Stimulated activated CD4-positive, alpha-beta T cell treated with anti-CD3 and anti-CD28 coated beads, Interleukin-1b, Interleukin-23, amount 100 ng/mL, for 1 hour (primary cell): ENCODE results near the gene OR10P1.
"Not testable (repeated sequence)": the region's sequence is repeated elsewhere in the genome, so short reads cannot be mapped to it uniquely, and the experiment has no call there.

Experiments used
- DNase-seq, 2 donors: peaks; one replicate each; pipeline ENCODE4 v3.0.0-alpha.2; 2020; ENCODE audit warnings: low read depth in 2 of 2

The OR10P1 gene, protein sequence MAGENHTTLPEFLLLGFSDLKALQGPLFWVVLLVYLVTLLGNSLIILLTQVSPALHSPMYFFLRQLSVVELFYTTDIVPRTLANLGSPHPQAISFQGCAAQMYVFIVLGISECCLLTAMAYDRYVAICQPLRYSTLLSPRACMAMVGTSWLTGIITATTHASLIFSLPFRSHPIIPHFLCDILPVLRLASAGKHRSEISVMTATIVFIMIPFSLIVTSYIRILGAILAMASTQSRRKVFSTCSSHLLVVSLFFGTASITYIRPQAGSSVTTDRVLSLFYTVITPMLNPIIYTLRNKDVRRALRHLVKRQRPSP

DNA sequence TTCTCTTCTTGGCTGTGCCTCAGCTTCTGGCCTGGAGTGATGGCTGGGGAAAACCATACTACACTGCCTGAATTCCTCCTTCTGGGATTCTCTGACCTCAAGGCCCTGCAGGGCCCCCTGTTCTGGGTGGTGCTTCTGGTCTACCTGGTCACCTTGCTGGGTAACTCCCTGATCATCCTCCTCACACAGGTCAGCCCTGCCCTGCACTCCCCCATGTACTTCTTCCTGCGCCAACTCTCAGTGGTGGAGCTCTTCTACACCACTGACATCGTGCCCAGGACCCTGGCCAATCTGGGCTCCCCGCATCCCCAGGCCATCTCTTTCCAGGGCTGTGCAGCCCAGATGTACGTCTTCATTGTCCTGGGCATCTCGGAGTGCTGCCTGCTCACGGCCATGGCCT, at the start of gene OR10P1:
OR10P1 (plus strand) TSS at position 40 of the 400 bp plus-strand sequence; CDS start at position 40, 0 bp downstream.
- DNase-seq: no peak

DNA sequence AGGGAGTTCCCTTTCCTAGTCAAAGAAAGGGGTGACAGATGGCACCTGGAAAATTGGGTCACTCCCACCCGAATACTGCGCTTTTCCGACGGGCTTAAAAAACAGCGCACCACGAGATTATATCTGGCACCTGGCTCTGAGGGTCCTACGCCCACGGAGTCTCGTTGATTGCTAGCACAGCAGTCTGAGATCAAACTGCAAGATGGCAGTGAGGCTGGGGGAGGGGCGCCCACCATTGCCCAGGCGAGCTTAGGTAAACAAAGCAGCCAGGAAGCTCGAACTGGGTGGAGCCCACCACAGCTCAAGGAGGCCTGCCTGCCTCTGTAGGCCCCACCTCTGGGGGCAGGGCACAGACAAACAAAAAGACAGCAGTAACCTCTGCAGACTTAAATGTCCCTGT, 46.5 kb upstream of the OR10P1 start:
- not testable (repeated sequence) for DNase-seq

DNA sequence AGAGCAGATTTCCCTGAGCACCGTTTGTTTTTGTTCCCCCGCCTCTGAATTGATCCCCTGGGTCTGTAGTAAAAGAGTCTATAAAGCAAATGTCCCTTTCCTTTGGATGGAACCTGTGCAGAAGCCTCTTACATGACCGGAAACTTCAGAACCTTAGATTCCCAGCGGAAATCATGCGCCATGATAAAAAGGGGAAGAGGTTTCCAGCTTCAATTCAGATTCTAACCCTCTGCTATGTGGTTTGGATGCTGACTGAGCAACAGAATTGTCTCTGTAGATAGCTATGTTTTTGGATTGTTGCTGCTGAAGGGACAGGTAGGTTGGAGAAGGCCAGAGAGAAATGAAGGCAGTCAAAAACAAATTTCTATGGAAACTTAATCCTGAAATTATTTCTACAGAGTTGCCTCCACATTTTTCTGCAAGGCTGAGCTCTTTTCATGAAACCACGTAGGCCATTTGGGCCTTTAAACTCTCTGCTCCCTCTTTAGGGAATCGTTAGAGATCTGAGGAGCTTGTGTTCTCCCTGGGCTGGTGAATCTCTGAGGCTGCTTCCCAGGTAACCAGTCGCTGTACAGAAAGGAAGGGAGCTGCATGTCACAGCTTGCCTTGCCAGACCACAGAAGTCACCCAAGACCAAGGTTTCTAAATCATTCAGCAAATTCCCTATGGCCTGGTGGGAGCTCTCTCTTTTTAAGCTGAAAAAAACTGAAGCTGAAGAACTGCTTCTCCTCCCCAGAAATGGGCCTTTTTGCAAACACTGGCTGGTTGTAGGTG, 28.7 kb upstream of the OR10P1 start:
- no peak for DNase-seq

DNA sequence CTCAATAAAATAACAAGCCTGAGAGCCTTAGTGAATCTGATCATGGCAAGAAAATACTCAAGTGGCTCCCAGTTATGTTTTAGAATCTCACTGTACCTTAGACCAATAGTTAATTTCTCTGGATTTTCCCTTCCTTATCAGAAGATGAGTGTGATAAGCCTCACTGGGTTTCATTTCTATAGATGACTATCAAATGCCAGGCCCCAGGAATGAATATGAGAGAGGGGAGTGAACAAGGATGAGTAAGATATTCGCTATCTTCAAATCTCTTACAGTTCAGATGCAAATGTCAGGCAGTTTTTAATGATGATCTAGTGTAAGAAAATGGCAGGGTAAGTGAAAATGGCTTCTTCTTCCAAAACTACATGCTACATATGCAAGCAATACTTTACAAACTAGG, 26.1 kb upstream of the OR10P1 start:
- DNase-seq: no peak

DNA sequence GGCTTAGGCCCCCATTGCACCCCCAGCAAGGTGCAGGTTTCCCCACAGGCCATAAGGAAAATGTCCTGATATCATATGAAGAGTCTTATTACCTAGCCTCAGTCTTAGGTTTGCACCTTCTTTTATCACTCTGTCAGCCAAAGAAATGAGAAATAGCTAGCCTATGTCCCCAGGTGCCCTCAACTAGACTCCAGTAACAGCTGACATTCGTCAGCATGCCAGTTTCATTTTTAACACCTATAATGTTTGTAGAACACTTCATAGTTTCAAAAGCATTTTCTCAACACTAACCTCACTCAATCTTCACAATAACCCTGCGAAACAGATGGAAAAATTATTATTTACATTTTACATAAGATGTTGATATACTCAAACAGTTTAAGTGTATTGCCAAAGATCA, 24.0 kb upstream of the OR10P1 start:
- DNase-seq: no peak

DNA sequence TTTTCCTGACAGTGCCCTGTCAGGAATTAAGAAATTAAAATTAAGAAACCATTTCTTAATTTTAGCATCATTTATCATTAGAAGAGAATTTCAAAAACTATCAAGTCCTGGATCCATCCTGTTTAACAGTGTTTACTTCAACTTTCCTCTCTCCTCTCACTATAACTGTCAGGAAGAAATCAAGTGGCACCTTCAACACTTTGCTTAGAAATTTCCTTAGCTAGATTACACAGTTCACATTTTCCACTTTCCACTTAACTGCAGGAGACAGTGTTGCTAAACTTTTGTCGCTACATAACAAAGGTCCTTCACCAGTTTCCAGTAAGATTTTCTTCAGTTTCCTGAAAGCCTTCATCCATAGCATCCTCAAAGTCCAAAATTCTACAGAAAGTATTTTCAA, 21.9 kb upstream of the OR10P1 start:
- no peak for DNase-seq

DNA sequence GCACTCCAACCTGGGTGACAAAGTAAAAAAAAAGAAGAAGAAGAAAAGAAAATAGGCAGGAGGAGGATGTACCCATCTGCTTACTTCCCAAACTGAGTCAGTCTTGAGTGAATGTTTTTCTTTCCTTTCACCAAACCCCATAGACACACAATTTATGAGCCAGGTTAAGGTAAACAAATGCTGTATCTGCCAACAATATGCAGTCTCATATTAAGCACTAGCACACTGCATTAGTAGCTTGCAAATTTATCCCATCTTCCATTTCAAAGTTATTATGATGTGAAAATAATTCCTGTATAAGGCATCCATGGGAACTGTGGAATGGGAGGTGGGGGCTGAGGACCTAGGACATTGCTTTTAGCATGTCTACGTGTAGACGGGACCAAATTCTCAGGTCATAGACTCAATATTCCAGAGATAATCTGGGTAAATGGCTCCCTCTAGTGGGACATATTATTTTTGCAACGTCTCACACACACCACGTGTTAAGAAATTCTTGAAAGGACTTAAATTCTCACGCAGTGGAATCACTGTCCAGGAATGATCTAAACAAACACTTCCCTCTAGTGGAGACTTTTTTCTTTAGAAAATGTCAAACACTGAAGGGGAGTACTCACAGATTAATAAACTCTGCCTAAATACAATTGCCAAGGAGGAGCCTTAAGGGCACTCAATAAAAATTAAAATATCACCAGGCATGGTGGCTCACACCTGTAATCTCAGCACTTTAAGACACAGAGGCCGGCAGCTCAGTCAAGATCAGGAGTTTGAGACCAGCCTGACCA, 17.1 kb upstream of the OR10P1 start:
- DNase-seq: no peak

DNA sequence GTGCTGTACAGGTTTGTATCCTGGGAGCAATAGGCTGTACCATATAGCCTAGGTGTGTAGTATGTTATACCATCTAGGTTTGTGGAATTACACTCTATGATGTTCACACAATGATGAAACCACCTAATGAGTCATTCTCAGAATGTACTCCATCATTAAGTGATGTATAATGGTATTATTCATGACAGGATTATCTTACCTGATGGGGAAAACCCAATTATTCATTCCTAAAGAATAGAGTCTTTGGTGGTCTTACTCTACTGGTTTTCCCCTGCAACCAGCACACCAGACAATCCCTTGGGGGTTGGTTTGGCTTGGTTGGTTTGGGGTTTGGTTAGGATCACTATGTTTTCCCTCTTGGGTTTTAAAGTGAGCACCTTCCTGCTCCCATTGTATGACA, 12.6 kb upstream of the OR10P1 start:
- DNase-seq: no peak

DNA sequence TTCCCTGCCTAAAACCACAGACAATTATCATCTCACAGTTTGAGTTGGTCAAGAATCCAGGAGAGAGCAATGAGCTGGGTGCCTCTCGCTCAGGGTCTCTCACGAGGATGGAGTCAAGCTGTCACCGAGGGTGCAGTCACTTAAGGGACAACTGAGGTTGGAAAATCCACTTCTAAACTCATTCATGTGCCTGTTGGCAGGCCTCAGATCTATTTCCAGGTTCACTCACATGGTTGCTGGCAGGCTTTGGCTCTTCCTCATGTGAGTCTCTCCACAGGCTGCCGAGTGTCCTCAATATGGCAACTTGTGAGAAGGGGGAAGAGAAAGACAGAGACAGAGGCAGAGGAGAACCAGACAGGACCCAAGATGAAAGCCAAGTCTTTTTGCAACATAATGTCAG, 10.5 kb upstream of the OR10P1 start:
- DNase-seq: no peak

DNA sequence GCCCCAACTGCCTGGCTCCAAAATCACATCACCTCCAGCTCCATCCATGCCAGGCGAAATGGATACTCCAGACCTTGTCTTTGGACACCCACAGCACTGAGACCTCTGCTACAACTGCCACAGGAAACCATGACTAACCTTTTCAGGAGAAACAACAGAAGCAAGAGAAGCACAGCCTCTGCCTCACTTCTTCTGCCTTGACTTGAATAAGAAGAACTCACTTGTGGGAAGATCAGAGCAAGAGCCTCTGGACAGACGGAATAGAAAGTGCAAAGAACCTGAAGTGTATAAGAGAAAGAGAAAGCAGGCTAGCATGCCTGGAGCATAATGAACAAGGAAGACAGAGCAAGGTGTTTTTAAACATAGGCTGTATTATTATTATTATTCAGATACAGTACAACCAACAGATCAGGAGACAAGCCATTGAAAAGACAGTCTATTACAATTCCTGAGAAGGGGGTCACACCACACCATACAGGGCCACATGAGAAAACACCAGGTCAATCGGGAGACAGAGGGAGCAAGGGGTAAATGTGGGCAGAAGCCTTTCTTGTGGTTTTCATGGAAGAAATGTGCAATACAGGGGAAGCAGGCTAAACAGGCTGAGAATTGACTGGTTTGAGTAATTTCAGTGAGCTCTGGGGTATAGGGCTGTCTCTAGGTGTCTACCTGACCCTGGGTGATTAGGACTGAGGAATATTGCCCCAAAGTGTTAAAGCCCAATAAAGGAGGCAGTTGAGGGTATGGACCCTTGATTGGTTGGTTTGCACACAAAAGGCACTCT, 7.4 kb upstream of the OR10P1 start:
- no peak for DNase-seq

DNA sequence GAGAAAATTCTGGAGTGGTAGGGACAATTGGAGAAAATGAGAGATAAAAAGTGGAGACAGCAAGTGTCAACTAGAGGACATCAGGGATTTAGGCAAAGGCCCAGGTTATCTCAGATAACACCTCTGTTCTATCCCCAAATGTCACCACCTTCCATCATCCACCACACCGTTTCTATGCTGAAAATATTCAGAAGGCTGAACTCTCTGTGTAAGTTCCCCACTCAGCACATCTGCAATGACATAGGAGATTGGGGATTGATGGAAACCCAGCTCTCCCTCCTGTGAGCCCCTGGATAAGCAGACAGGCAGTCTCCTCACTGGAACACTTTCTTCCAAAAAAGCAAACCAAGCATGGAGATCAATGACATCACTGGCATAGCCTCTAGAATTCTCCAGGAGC, 5.6 kb upstream of the OR10P1 start:
- DNase-seq: no peak

DNA sequence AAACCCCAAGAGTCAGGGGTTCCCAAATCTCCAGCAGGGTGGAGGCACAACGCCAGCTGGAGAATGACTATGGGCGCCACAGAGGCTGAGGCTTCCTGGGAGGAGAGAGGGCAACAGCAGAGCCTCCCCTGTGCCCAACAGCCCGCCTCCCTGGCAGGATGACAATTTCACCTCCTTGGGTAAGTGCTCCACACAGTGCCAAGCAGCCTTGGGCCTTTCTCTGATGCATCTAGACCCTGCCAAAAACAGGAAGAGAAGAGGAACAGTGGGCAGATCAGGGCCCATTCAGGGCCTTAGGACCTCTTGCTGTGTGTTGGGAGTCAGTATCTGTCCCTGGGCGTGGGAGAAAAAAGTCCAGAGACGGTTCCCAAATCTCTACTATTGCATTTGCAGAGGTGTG, 5.0 kb upstream of the OR10P1 start:
- no peak for DNase-seq

DNA sequence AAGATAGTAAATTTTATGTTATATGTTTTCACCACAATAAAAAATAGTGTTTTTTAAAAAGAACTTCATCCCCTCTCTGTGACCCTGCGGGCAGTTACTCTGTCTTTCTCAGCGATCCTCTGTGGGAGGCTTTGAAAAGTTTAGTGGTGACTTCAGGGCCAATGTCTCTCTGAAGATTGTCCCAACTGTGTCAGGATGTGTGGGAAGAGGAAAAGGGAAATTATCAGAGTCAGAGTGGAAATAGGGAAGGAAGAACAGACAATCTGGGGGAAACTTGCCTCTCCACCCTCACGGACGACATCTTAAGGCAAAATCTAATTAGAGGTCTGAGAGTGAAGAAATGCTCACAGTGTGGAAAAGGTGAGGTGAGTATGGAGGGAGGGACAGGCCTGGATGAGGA, 3.5 kb upstream of the OR10P1 start:
- no peak for DNase-seq

DNA sequence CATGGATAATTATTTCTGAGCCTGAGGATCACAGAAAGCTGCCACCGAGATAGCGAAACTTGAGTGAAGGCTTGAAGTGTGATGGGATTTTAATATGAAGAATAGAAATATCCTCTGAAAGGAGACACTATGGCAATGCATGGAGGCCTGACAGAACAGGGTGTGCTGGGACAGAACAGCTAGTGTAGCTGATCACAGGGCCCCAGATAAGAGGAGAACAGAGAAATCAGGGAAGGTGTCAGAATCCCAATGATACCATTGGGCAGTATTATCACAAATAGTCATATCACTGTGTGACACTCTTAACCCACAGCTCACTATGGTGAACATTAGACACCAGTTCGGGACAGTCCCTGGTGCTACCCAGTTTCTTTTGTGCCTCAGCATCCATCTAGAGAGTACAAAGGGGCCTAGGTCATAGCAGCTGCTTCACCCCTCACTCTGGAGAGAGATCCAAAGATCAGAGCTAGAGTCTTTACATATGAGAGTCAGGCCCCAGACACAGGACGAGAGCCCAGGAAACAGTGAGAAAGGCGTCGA, 506 bp upstream of the OR10P1 start:
- DNase-seq: no peak

DNA sequence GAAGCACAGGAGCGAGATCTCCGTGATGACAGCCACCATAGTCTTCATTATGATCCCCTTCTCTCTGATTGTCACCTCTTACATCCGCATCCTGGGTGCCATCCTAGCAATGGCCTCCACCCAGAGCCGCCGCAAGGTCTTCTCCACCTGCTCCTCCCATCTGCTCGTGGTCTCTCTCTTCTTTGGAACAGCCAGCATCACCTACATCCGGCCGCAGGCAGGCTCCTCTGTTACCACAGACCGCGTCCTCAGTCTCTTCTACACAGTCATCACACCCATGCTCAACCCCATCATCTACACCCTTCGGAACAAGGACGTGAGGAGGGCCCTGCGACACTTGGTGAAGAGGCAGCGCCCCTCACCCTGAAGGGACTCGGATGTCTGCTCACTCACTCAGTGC, 775 bp downstream of the OR10P1 start:
- no peak for DNase-seq

DNA sequence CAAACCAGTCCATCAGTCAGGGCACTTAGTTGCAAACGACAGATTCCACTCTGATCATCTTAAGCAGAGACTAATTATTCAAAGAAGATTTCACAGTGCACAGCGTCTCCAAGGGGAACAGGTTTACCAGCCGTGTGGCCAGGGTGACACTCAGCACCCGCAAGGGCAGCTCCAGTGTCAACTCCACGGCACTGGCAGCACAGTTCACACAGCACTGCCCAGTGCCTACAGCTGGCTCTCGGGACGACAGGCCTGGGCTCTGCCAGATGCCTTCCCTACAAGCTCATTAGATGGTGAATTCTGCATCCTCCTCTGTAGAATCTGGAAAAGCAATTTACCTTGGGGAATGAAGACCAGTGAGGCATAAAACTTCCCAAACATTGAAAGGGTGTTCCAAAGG, 4.9 kb downstream of the OR10P1 start:
- DNase-seq: no peak

DNA sequence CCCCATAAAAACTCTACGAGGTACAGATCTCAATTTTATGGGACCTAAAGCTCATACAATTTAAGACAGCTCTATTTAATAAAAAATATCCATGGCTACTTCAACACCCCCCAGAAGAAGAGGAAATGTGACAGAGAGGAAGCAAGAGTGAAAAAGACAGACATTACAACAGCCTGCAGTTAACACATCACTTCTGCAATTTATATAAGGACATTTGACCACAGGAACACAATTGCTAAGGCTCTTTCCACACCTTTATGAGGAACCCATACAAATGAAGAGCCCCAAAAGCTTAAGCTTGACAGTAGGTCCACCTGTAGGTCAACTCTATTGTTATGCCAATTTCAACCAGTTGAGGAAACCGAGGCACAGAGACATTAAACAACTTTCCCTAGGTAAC, 5.6 kb downstream of the OR10P1 start:
- DNase-seq: no peak

DNA sequence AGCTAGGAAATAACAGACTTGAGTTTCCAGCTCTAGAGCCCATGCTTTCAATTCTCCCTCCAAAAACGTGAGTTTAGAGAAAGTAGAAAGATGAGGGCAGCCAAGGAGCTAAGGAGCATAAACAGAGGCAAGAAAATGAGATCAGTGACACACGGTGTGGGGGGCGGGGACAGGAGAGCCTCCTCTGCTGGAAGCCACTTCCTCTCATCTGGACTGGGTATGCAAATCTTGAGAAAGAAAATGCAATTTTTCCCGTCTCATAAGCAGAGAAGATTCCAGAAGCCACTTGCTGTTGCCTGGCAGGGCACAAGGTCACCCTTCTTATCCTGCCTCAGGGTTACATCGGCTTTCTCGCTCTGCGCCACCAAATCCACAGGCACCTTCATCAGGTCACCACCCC, 6.0 kb downstream of the OR10P1 start:
- DNase-seq: no peak

DNA sequence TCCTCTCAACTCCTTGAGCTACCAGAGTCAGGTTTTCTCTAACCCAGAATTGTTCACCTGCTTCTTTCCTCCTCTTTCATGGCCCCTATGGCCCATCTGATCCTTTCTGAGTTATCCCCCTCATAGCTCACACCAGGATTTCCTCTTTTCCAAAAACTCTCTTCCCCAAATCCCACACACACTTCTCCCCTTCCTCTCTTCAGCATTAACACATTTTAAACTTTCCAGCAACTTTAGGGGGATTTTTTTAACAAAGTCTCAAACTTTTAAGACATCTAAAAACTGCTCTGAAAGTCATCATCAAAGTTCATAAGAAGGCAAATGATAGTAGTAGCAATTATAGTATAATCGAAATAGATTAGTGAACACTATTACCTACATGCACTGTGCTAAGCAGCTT, 7.9 kb downstream of the OR10P1 start:
- no peak for DNase-seq

DNA sequence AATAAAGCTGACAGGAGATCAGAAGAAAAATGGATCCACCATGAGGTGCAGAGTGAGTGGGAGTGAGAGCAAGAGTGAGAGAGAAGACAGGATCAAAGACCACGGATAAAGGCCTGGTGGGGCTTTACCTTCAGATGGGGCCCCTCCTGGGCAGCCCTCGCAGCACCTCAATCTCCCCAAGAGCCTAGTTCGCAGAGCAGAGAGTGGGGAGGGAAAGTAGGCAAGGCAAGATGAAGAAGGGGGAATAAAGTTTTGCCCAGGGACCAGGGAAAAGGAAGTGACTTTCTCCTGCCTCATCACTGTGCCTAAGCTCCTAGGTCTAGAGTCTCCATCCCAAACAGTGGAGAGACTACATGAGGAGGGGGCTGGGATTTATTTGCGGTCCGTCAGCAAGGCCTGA, 10.3 kb downstream of the OR10P1 start:
- no peak for DNase-seq

DNA sequence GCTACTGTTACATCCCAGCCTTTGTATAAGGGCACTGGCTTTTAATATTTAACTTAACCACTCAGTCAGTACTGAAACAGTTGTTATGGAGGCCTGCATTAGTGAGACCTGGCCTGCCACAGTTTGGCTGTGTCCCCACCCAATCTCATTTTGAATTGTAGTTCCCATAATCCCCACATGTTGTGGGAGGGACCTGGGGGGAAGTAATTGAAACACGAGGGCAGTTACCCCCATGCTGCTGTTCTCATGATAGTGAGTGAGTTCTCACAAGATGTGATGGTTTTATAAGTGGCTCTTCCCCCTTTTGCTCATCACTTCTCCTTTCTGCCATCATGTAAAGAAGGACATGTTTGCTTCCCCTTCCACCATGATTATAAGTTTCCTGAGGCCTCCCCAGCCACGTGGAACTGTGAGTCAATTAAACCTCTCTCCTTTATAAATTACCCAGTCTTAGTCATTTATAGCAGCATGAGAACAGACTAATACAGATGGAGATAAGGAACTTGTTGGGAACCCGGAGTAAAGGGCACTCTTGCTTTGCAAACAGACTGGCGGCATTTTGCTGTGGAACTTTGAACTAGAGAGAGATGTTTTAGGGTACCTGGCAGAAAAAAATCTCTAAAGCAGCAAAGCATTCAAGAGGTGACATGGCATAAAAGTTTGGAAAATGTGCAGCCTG, 14.1 kb downstream of the OR10P1 start:
- not testable (repeated sequence) for DNase-seq
